ENCODE data around the gene ASXL2.
"Not testable (repeated sequence)": the region's sequence is repeated elsewhere in the genome, so short reads cannot be mapped to it uniquely, and the experiment has no call there.

ASXL2 gene

GRCh38 chr2:25897506-25897905 lies 19.2 kb upstream of the ASXL2 start:
- no peaks in the 10 kb centered on the region for H3K4me1 ChIP-seq (ENCODE audit: insufficient read depth, low read length, poor library complexity, severe bottlenecking)
- no peak for TF ChIP-seq EZH2phosphoT487 (IDR thresholded peaks at IDR 0.05; ENCODE audit: borderline replicate concordance)
- TF ChIP-seq, protein P1, sequence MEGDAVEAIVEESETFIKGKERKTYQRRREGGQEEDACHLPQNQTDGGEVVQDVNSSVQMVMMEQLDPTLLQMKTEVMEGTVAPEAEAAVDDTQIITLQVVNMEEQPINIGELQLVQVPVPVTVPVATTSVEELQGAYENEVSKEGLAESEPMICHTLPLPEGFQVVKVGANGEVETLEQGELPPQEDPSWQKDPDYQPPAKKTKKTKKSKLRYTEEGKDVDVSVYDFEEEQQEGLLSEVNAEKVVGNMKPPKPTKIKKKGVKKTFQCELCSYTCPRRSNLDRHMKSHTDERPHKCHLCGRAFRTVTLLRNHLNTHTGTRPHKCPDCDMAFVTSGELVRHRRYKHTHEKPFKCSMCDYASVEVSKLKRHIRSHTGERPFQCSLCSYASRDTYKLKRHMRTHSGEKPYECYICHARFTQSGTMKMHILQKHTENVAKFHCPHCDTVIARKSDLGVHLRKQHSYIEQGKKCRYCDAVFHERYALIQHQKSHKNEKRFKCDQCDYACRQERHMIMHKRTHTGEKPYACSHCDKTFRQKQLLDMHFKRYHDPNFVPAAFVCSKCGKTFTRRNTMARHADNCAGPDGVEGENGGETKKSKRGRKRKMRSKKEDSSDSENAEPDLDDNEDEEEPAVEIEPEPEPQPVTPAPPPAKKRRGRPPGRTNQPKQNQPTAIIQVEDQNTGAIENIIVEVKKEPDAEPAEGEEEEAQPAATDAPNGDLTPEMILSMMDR (conservative IDR thresholded peaks at IDR 0.05; ENCODE audit: low read length) = no peak
- no peaks in the 10 kb centered on the region for H4K20me1 ChIP-seq (ENCODE audit: insufficient read depth, low read length, poor library complexity, severe bottlenecking)
- no peak overlapping the region for H3K4me3 ChIP-seq (ENCODE audit: low read length, poor library complexity, severe bottlenecking)
- H3K27me3 ChIP-seq (ENCODE audit: insufficient read depth, low read length, poor library complexity, severe bottlenecking) = no peaks in the 10 kb centered on the region
- no peak overlapping the region for H3K9ac ChIP-seq (ENCODE audit: low read depth, low read length, poor library complexity, severe bottlenecking)
- H3K9me2 ChIP-seq (replicated peaks; ENCODE audit: low read depth, low read length) = no peaks in the 10 kb centered on the region
- no peak overlapping the region for H3K4me2 ChIP-seq (ENCODE audit: low read depth, low read length, poor library complexity, severe bottlenecking)
- no peaks in the 10 kb centered on the region for H3K36me3 ChIP-seq (ENCODE audit: insufficient read depth, low read length)
- no peaks in the 10 kb centered on the region for H3F3A ChIP-seq (ENCODE audit: low read depth)
- no peak overlapping the region for H2AFZ ChIP-seq (ENCODE audit: low read length)
- no peaks in the 10 kb centered on the region for H3K9me3 ChIP-seq (ENCODE audit: insufficient read depth, low read depth, low read length)
- H3K79me2 ChIP-seq (ENCODE audit: insufficient read depth, low read length) = no peaks in the 10 kb centered on the region

- not testable (repeated sequence) for H3K4me2 ChIP-seq (ENCODE audit: low read depth, low read length, poor library complexity, severe bottlenecking); H3F3A ChIP-seq (ENCODE audit: low read depth); H3K4me1 ChIP-seq (ENCODE audit: insufficient read depth, low read length, poor library complexity, severe bottlenecking); H2AFZ ChIP-seq (ENCODE audit: low read length); H3K36me3 ChIP-seq (ENCODE audit: insufficient read depth, low read length); H4K20me1 ChIP-seq (ENCODE audit: insufficient read depth, low read length, poor library complexity, severe bottlenecking); H3K4me3 ChIP-seq (ENCODE audit: low read length, poor library complexity, severe bottlenecking); H3K27me3 ChIP-seq (ENCODE audit: insufficient read depth, low read length, poor library complexity, severe bottlenecking); H3K9ac ChIP-seq (ENCODE audit: low read depth, low read length, poor library complexity, severe bottlenecking); H3K9me3 ChIP-seq (ENCODE audit: insufficient read depth, low read depth, low read length); H3K9me2 ChIP-seq (replicated peaks; ENCODE audit: low read depth, low read length); H3K79me2 ChIP-seq (ENCODE audit: insufficient read depth, low read length)
These were observed 18.0 kb upstream of the ASXL2 start for GRCh38 chr2:25896308-25896707.

GRCh38 chr2:25895610-25896009 lies 17.3 kb upstream of the ASXL2 start:
- H3K4me3 ChIP-seq (ENCODE audit: low read length, poor library complexity, severe bottlenecking) = no peak overlapping the region
- no peaks in the 10 kb centered on the region for H3F3A ChIP-seq (ENCODE audit: low read depth)
- no peak overlapping the region for H3K9ac ChIP-seq (ENCODE audit: low read depth, low read length, poor library complexity, severe bottlenecking)
- no peaks in the 10 kb centered on the region for H4K20me1 ChIP-seq (ENCODE audit: insufficient read depth, low read length, poor library complexity, severe bottlenecking)
- no peaks in the 10 kb centered on the region for H3K79me2 ChIP-seq (ENCODE audit: insufficient read depth, low read length)
- H3K4me1 ChIP-seq (ENCODE audit: insufficient read depth, low read length, poor library complexity, severe bottlenecking) = no peaks in the 10 kb centered on the region
- H3K27me3 ChIP-seq (ENCODE audit: insufficient read depth, low read length, poor library complexity, severe bottlenecking) = no peaks in the 10 kb centered on the region
- H3K4me2 ChIP-seq (ENCODE audit: low read depth, low read length, poor library complexity, severe bottlenecking) = no peak overlapping the region
- no peaks in the 10 kb centered on the region for H3K9me2 ChIP-seq (replicated peaks; ENCODE audit: low read depth, low read length)
- no peaks in the 10 kb centered on the region for H3K9me3 ChIP-seq (ENCODE audit: insufficient read depth, low read depth, low read length)
- no peaks in the 10 kb centered on the region for H3K36me3 ChIP-seq (ENCODE audit: insufficient read depth, low read length)
- TF ChIP-seq, protein P1 (conservative IDR thresholded peaks at IDR 0.05; ENCODE audit: low read length) = no peak
- TF ChIP-seq EZH2phosphoT487 (IDR thresholded peaks at IDR 0.05; ENCODE audit: borderline replicate concordance) = no peak
- H2AFZ ChIP-seq (ENCODE audit: low read length) = peak overlapping the region; percentile 24; the same call in 1 of the 2 replicates

- Histone ChIP-seq H3K27me3 (ENCODE audit: insufficient read depth, low read length, poor library complexity, severe bottlenecking) (no peaks in the 10 kb centered on the region), H4K20me1 (ENCODE audit: insufficient read depth, low read length, poor library complexity, severe bottlenecking) (no peaks in the 10 kb centered on the region), H3K36me3 (ENCODE audit: insufficient read depth, low read length) (no peaks in the 10 kb centered on the region), H3F3A (ENCODE audit: low read depth) (no peaks in the 10 kb centered on the region), H3K4me3 (ENCODE audit: low read length, poor library complexity, severe bottlenecking) (no peak overlapping the region), H3K9me3 (ENCODE audit: insufficient read depth, low read depth, low read length) (no peaks in the 10 kb centered on the region), H3K4me1 (ENCODE audit: insufficient read depth, low read length, poor library complexity, severe bottlenecking) (no peaks in the 10 kb centered on the region), H2AFZ (ENCODE audit: low read length) (no peak overlapping the region), H3K4me2 (ENCODE audit: low read depth, low read length, poor library complexity, severe bottlenecking) (no peak overlapping the region), H3K9ac (ENCODE audit: low read depth, low read length, poor library complexity, severe bottlenecking) (no peak overlapping the region), H3K79me2 (ENCODE audit: insufficient read depth, low read length) (no peaks in the 10 kb centered on the region), H3K9me2 (replicated peaks; ENCODE audit: low read depth, low read length) (no peaks in the 10 kb centered on the region)
- no peak for TF ChIP-seq EZH2phosphoT487 (IDR thresholded peaks at IDR 0.05; ENCODE audit: borderline replicate concordance)
- TF ChIP-seq, protein P1 (conservative IDR thresholded peaks at IDR 0.05; ENCODE audit: low read length) = no peak
These were observed 16.7 kb upstream of the ASXL2 start for GRCh38 chr2:25895018-25895417.
